Smooth muscle cell of the brain vasculature (primary cell): ENCODE results near the gene STARD13.
"Not testable (repeated sequence)": the region's sequence is repeated elsewhere in the genome, so short reads cannot be mapped to it uniquely, and the experiment has no call there.

Experiments used
- DNase-seq: peaks from one replicate; pipeline ENCODE4 v3.0.0-alpha.2; 2012; ENCODE audit warnings: low read depth, low spot score

The STARD13 gene

GRCh38 chr13:33252135-33252534 lies 33.4 kb downstream of the STARD13 start:
- no peak for DNase-seq

- peak; percentile 82 for DNase-seq
These were observed 34.4 kb downstream of the STARD13 start for GRCh38 chr13:33251131-33251661.

- DNase-seq: no peak
These were observed 34.9 kb downstream of the STARD13 start for GRCh38 chr13:33250609-33251008.

- no peak for DNase-seq
These were observed 35.7 kb downstream of the STARD13 start for GRCh38 chr13:33249894-33250293.

- no peak for DNase-seq
These were observed 36.5 kb downstream of the STARD13 start for GRCh38 chr13:33249066-33249465.

GRCh38 chr13:33245505-33246158 lies 39.9 kb downstream of the STARD13 start:
- no peak for DNase-seq

GRCh38 chr13:33244907-33245287 lies 40.7 kb downstream of the STARD13 start:
- no peak for DNase-seq

GRCh38 chr13:33244210-33244906 lies 41.2 kb downstream of the STARD13 start:
- no peak for DNase-seq

GRCh38 chr13:33242984-33243617 lies 42.5 kb downstream of the STARD13 start:
- DNase-seq: no peak

GRCh38 chr13:33242372-33242771 lies 43.2 kb downstream of the STARD13 start:
- DNase-seq: not testable (repeated sequence)

- no peak for DNase-seq
These were observed 49.5 kb downstream of the STARD13 start for GRCh38 chr13:33236021-33236420.

- DNase-seq: no peak
These were observed 50.0 kb downstream of the STARD13 start for GRCh38 chr13:33235564-33235963.

GRCh38 chr13:33235078-33235477 lies 50.5 kb downstream of the STARD13 start:
- DNase-seq: no peak

- no peak for DNase-seq
These were observed 52.0 kb downstream of the STARD13 start for GRCh38 chr13:33233547-33233946.

GRCh38 chr13:33232883-33233282 lies 52.7 kb downstream of the STARD13 start:
- DNase-seq: no peak

- no peak for DNase-seq
These were observed 54.2 kb downstream of the STARD13 start for GRCh38 chr13:33231339-33231738.

GRCh38 chr13:33230178-33230881 lies 55.2 kb downstream of the STARD13 start:
- DNase-seq: no peak

GRCh38 chr13:33229446-33230177 lies 55.9 kb downstream of the STARD13 start:
- no peak for DNase-seq

- DNase-seq: peak; percentile 71
These were observed 56.7 kb downstream of the STARD13 start for GRCh38 chr13:33228648-33229445.

GRCh38 chr13:33227927-33228647 lies 57.5 kb downstream of the STARD13 start:
- DNase-seq: no peak
